Umbilical cord (tissue), 2 donors: ENCODE measurements around the gene S100A2. TPM values are rescaled to one million over a fixed set of nuclear protein-coding genes. Genes with fewer than 3 reads are reported as not detected.
A peak's percentile ranks its signal among the peaks of the same experiment; 100 is the strongest.
"Not testable (repeated sequence)": the region's sequence is repeated elsewhere in the genome, so short reads cannot be mapped to it uniquely, and the experiment has no call there.

ENCODE experiments used
- DNase-seq: peaks from one replicate; pipeline ENCODE4 v3.0.0-alpha.2; 2015; ENCODE audit warnings: low spot score
- total RNA-seq: library from RNA; depleted of rRNA; stranded (reverse); fragments of >200 nt; gene quantifications from one replicate; pipeline ENCODE4 v1.2.3, GENCODE V29; 2014; ENCODE audit warnings: low replicate concordance; ENCODE audit not compliant: insufficient read depth

The S100A2 gene
- total RNA-seq, 1 donor from 2014 or later: 20.7 TPM

DNA sequence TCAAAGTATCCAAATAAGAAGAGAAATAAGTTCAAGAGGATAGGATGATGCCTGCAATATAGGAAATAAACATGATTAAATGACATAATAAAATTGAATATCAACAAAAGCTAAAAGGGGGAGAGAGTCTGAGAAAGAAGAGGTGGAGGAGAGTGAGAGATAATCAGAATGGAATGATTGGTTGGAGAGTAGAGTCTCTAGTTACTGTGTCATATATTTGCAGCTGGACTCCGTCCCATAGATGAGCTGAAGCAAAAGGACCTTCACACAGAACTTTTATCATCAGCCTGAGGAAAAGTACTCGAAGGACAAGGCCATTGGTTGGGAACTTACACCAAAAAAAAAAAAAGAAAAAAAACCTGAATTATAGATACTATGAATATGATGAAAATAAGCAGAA is 22.8 kb upstream of the S100A2 start:
- no peak for DNase-seq

GRCh38 chr1:153588033-153588432 is 22.4 kb upstream of the S100A2 start:
- DNase-seq: not testable (repeated sequence)

DNA sequence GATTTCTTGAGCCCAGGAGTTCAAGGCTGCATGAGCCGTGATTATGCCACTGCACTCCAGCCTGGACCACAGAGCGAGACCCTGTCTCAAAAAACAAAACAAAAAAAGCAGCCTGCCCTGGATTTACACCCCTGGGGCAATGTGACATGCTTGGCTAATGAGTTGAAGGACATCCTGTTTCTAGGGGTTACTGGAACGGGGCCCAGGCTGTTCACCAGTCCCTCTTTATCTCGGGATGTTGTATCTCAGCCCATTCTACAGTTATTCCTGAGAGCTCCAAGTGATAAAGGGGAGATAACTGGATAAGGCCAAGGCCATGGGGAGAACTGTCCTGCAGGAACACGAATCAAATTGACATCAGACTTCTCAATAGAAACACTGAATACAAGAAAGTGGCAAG is 21.7 kb upstream of the S100A2 start:
- no peak for DNase-seq

DNA sequence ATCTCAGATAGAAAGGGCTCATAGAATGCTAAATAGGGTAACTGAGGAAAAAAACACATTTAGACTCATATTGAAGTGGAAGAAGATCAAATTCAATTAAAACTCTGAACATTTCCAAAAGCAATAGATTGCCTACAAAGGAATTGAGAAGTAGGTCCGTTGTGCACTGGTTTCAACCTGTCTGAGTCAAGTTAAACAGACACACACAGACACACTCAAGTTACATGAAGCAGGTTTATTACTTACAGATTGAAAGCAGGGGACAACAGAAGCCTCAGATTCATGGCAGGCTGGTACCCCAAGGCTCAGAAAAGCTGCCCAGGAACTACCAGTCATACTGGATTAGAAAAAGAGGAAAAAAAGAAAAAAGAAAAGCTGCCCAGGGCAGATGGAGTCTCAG is 20.7 kb upstream of the S100A2 start:
- DNase-seq: no peak

DNA sequence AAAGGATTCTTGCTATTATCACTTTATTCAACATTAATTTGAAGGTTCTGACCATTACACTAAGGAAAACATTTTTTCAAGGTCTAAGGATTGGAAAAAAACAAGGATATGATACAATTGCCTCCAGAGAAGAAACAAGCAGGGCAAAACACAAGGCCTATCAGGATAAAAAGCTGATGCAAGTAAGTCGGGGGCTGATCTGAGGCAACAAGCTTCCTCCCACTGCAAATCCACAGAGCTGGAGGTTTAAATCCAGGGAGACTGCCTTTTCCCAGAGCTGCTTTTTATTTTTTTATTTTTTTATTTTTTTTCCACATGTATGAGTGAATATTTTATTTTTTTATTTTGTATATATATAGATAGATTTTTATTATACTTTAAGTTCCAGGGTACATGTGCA is 19.4 kb upstream of the S100A2 start:
- DNase-seq: peak; percentile 83

DNA sequence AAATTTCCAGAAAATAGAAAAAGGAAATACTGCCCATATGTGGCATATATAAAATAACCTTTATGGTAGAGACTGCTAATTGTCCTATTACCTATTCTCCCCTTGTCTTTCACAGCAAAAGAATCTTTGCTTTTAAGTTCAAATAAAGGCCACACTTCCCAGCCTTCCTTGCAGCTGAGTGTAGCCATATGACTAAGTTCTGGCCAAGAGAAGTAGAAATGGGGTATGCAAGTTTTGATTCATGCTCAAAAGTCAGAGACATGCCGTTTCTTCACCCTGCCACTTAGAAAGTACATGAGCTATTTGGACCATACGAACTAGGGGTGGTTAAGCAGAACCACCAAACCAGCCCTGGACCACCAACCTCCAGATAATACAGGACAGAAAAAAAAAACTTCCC is 18.3 kb upstream of the S100A2 start:
- DNase-seq: no peak

DNA sequence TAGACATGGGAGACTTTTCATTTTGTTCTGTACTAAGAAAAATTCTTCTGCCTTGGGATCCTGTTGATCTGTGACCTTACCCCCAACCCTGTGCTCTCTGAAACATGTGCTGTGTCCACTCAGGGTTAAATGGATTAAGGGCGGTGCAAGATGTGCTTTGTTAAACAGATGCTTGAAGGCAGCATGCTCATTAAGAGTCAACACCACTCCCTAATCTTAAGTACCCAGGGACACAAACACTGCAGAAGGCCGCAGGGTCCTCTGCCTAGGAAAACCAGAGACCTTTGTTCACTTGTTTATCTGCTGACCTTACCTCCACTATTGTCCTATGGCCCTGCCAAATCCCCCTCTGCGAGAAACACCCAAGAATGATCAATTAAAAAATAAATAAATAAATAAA is 17.9 kb upstream of the S100A2 start:
- DNase-seq: not testable (repeated sequence)

- DNase-seq: not testable (repeated sequence)
Observed at GRCh38 chr1:153582836-153583235, 17.2 kb upstream of the S100A2 start.

GRCh38 chr1:153578936-153579335 is 13.3 kb upstream of the S100A2 start:
- DNase-seq: no peak

DNA sequence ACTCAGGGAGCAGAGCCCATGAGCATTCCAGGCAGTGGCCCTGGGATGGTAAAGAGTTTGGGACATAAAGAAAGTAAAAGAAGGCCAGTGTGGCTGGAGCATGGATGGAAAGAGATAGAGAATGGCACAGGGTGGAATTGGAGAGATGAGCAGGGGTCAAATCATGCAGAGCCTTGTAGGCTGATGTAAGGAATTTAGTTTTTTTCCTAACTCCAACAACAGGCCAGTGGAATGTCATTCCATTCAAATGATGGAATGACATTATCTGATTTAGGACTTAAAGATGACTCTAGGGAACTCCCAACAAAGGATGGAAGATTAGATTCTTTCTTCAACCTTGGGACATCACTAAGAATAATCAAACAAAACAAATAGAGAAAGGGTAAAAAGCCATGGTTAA is 12.8 kb upstream of the S100A2 start:
- no peak for DNase-seq

DNA sequence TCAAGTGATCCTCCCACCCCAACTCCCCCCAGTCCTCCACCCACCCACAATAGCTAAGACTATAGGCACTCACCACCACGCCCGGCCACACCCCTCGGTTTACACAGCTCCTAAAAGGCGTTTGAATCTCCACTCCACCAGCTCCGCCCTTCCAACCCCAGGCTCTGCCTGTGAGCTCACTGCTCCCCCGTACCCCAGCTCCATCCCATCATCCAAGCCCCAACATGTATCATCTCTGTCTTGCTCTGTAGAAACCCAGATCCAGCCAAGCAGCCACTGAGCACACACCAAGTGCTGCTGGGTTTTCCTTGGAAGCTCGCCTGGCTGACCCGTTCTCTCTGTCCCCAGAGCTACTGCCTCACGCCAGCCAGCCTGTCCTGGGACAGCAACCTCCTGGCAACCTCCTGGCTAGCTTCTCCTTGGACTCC is 12.0 kb upstream of the S100A2 start:
- DNase-seq: no peak

GRCh38 chr1:153577138-153577537 is 11.5 kb upstream of the S100A2 start:
- DNase-seq: no peak

DNA sequence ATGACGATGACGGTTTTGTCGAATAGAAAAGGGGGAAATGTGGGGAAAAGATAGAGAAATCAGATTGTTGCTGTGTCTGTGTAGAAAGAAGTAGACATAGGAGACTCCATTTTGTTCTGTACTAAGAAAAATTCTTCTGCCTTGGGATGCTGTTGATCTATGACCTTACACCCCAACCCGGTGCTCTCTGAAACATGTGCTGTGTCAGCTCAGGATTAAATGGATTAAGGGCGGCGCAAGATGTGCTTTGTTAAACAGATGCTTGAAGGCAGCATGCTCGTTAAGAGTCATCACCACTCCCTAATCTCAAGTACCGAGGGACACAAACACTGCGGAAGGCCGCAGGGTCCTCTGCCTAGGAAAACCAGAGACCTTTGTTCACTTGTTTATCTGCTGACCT is 9.9 kb upstream of the S100A2 start:
- DNase-seq: not testable (repeated sequence)

DNA sequence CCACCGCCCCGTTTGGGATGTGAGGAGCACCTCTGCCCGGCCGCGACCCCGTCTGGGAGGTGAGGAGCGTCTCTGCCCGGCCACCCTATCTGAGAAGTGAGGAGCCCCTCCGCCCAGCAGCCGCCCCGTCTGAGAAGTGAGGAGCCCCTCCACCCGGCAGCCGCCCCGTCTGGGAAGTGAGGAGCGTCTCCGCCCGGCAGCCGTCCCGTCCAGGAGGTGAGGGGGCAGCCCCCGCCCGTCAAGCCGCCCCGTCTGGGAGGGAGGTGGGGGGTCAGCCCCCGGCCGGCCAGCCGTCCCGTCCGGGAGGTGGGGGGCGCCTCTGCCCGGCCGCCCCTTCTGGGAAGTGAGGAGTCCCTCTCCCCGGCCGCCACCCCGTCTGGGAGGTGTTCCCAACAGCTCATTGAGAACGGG is 9.4 kb upstream of the S100A2 start:
- not testable (repeated sequence) for DNase-seq

GRCh38 chr1:153573351-153573750 is 7.7 kb upstream of the S100A2 start:
- DNase-seq: no peak

- DNase-seq: peak; percentile 84
Observed at GRCh38 chr1:153572569-153573015, 6.9 kb upstream of the S100A2 start.

DNA sequence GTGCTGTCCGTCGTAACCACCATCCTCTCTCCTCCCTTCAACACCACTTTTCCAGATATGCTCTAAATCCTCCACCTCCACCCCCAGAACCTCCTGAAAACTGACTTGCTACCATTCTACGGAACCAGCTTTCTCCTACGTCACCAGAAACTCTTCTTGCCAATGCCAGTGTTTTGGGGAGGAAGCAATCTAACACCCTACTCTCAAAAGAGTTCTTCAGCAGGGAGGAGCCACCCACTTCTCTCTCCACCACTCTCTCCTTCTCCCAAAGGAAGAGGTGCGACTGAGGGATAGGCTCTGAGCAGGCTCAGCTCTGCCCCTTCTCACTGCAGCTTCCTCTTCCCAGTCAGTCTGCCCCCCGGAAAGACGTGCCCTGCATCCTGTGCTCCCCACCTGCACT is 6.1 kb upstream of the S100A2 start:
- no peak for DNase-seq

DNA sequence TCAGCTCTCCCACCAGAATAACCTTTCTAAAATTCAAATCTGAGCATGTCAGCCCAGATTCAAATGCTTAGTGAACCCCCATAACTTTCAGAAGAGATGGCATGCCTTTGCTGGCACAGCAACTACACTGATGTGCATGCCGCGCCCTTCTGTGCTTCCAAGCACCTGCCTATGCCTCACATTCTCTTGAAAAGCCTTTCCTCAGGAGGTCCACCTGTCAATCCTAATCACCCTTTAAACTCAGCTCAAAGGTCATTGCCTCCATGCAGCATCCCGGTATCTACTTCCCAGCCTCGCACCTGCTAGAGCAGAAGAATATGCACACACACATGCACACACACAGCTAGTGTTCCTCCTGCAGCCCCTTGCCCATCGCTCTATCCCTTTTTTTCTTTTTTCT is 5.2 kb upstream of the S100A2 start:
- DNase-seq: no peak

DNA sequence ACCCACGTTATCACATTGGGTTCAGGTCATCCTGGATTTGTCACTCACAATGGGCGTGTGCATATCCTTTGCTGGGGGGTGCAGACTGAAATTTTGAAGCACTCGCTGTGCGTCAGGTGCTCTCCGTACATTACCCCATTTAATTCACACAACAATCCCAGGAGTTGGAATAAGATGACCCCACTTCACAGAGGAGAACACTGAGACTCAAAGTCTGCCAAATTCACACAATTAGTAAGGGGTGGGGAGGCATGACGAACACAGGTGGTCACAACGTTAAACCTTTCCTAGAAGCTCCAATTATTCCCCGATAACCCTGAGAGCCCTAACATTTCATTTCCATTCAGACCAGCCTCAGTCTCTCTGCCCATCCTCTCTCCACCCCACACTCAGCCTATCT is 3.8 kb upstream of the S100A2 start:
- DNase-seq: no peak

GRCh38 chr1:153568367-153569099 is 2.9 kb upstream of the S100A2 start:
- peak; percentile 93 for DNase-seq

- no peak for DNase-seq
Observed at GRCh38 chr1:153567621-153568366, 2.1 kb upstream of the S100A2 start.

DNA sequence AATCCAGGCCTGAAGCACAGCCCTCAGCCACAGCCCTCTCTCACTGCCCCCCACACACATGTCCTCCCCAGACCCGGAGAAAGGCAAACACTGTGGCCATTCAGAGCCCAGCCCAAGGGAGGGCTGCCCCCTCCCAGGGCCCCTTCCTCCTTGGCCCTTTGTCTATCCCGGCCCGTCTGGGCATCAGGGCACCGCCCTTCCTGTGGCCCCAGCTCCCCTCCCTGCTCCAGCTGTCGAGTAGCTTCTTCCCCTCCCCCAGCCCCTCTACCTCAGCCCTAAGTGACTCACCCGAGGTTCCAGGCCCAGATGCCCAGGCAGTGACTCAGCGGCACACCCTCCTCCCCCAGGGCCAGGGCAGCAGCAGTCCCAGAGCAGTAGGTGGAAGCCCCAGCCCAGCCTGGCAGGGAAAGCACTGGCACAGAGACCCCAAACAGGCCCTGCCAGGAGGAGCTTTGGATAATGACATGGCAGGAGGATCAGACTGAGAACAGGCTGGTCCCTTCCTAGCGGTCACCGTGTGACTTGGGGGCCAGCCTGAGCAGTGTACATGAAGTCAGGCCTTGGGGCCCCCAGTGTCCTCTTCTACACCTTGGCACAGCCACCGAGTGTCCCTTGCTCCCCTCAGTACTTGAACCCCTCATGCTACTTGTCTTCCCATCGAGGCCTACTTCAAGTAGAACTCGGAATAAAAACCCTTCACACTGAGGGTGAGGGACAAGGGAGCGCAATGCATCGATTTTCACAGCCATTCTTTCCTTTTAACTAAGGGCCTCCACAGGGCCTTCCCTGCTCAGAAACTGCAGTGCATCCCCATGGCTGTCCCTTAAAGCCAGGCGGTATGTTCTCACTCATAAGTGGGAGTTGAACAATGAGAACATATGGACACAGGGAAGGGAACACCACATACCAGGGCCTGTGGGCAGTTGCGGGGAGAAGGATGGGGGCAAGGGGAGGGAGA is 1.0 kb upstream of the S100A2 start:
- DNase-seq: peak; percentile 98
